Heart right ventricle (tissue), 16 donors: ENCODE results near the gene ADTRP. TPM values are rescaled to one million over a fixed set of nuclear protein-coding genes. Genes with fewer than 3 reads are reported as not detected.

Source experiments
- ATAC-seq, 8 donors: fragments of 200-7000 bp; cut with Tn5 transposase; one replicate each; pipeline ENCODE4 v1.9.1; 2020; ENCODE audit warnings: mild to moderate bottlenecking in 8 of 8, moderate library complexity in 8 of 8, moderate number of reproducible peaks in 1 of 8
- DNase-seq, 2 donors: peaks; one replicate each; pipeline ENCODE4 v3.0.0-alpha.2; 2020
- H3K27ac ChIP-seq, 10 donors: fragments of 200-600 bp; sonication (generic) in 2 of 10; one replicate each; pipeline versions ENCODE4 v1.5.0 to v1.8.0; 2020 to 2022; ENCODE audit warnings: mild to moderate bottlenecking in 3 of 10
- H3K27me3 ChIP-seq, 7 donors: fragments of 200-600 bp; one replicate each; pipeline ENCODE4 v1.8.0; 2021 to 2022; ENCODE audit warnings: mild to moderate bottlenecking in 2 of 7
- H3K36me3 ChIP-seq, 9 donors: fragments of 200-600 bp; sonication (generic) in 1 of 9; one replicate each; pipeline versions ENCODE4 v1.5.0 to v1.8.0; 2020 to 2022; ENCODE audit warnings: mild to moderate bottlenecking in 2 of 9
- H3K4me1 ChIP-seq, 9 donors: fragments of 200-600 bp; sonication (generic) in 1 of 9; one replicate each; pipeline versions ENCODE4 v1.5.0 to v1.8.0; 2020 to 2022; ENCODE audit warnings: mild to moderate bottlenecking in 4 of 9
- H3K4me3 ChIP-seq, 10 donors: fragments of 200-600 bp; sonication (generic) in 2 of 10; one replicate each; pipeline versions ENCODE4 v1.5.0 to v1.8.0; 2020 to 2022; ENCODE audit warnings: mild to moderate bottlenecking in 7 of 10, moderate library complexity in 2 of 10
- H3K9me3 ChIP-seq, 11 donors: fragments of 200-600 bp in 10 of 11; sonication (generic) in 2 of 11; one replicate each; pipeline versions ENCODE4 v1.5.0 to v1.8.0; 2013 to 2022; ENCODE audit warnings: mild to moderate bottlenecking in 2 of 11, control low read depth in 1 of 11, moderate library complexity in 1 of 11
- WGBS, 2 donors: extraction: QIAGEN DNeasy Blood & Tissue Kit; methylation state at CpG; one replicate each; pipeline ENCODE4 v1.1.7; 2013; ENCODE audit warnings: inconsistent platforms in 1 of 2; 5-methylcytosine and 5-hydroxymethylcytosine counted together
- intact Hi-C, 10 donors: fragments of 100-400 bp; cut with DNase I; formaldehyde crosslinking; loops; one replicate each; pipeline versions ENCODE4 v1.11.1 to v1.14.2; 2022
- polyA plus RNA-seq, 2 donors: library from polyadenylated mRNA; stranded (reverse); fragments of 200-250 nt; gene quantifications; one replicate each; pipeline ENCODE4 v1.2.3, GENCODE V29; 2013
- total RNA-seq, 10 donors: library from RNA; stranded (reverse); fragmentation: NEBNext Ultra II Directional in 3 of 10; extraction: Animal tissue kit (Norgen Biotek cat#: 25700) in 3 of 10; gene quantifications; one replicate each; pipeline versions ENCODE4 v1.2.1 to v1.2.4, GENCODE V29; 2021 to 2023
- TF ChIP-seq, protein P1 (sequence below), 9 donors: fragments of 200-600 bp; sonication (generic) in 2 of 9; IDR thresholded peaks; one replicate each; pipeline versions ENCODE4 v1.5.0 to v1.8.0; 2021 to 2022; ENCODE audit warnings: antibody characterized with exemption in 9 of 9, mild to moderate bottlenecking in 5 of 9, moderate library complexity in 1 of 9
- donor health status: Arrhythmogenic right ventricular cardiomyopathy.
- donor health status: ischemic (EF 13 %, LVEDD 7.1; RV severe dilation, severe dysfunction).
- donor health status: healthy with polysubstance abuse.
- donor health status: DM: no; HTN: yes; CAD: no.
- donor health status: DM: no; HTN: no; CAD: no.
- donor health status: ischemic (EF 25% LVEDD 6.9; RV normal size, moderate dysfunction).
- donor health status: ischemic (EF 25% LVEDD 5.7; RV mildly dilated, moderate dysfunction).
- donor health status: healthy.
- donor health status: DM: yes; HTN: yes; CAD: no.
- donor health status: Ischemic cardiomyopathy.
- donor health status: ischemic (EF 35%, LVEDD 5.7; RV mildly dilated, moderate dysfunction).
- donor health status: nonischemic (EF 11% LVEDD 7.7; RV severe dilation, severe dysfunction).
- donor health status: DM: yes; HTN: yes; CAD: no.
- donor health status: PGD.
- donor health status: ischemic (EF 29% LVEDD 5.4; RV normal size, mild dysfunction).
- donor health status: nonischemic (EF 23%, LVEDD 6.1; RV moderate dilation, normal function).

The ADTRP gene
- total and polyA plus RNA-seq, 12 donors, result 0.14 to 0.37 (median 0.24) TPM; not detected in 9

DNA sequence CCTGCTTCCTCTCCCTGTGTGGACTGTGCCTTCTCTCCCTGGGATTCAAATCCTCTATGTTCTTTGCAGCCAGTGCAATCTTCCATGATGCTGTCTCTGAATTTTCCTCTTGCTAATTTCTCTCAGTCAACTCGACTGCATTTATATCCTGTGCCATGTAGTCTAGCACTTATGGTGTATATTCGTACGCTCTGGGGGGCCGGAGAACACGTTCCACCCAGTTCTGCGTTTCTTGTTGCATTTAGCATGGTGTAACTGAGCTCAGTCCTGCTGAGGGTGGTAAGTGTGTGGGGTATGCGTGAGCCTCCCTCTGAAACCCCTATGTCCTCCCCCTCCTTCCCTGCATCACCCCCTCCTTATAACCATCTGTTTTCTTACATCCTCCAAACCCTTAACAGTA, 42.0 kb downstream of the ADTRP start:
- intact Hi-C loops, result no loop called here
- no peaks in the 10 kb centered on the region for H3K36me3 ChIP-seq
- ATAC-seq, result no peak

DNA sequence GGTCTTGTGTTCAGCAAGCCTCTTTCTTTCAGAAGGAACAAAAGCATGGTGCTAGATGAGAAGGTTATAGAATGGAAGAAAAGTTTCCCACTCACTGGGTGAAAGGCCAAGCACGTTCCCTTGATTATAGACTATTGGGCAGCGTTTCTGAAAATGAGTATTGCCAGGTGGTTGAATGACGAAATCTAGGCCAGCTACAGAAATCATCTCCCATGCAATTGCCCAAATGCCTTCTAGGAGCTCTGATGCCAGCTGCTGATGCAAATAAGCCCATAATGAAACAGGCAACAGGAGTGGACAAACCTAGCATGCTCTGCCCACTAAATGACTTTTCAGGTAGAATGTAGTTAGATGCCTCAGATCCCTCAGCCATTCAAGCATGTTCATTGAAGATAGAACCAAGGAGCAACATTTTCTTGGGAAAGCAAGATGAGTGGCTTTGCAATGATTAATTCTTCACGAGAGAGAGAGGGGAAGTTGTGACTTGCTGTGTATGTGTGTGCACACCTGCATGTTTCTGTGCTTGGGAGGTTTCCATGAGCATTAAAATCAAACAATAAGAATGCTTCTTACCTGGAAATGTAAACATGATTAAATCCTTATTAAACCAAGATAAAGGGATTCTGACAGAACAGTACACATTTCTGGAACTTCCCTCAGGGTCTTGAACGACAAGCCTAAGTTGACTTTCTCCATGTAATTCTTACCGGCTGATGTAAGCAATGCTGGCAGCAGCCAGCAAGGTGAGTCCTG, 43.6 kb downstream of the ADTRP start:
- WGBS, 2 donors, result 85 to 91% methylated on average over 6 of the region's 6 CpGs
- TF ChIP-seq, protein P1, sequence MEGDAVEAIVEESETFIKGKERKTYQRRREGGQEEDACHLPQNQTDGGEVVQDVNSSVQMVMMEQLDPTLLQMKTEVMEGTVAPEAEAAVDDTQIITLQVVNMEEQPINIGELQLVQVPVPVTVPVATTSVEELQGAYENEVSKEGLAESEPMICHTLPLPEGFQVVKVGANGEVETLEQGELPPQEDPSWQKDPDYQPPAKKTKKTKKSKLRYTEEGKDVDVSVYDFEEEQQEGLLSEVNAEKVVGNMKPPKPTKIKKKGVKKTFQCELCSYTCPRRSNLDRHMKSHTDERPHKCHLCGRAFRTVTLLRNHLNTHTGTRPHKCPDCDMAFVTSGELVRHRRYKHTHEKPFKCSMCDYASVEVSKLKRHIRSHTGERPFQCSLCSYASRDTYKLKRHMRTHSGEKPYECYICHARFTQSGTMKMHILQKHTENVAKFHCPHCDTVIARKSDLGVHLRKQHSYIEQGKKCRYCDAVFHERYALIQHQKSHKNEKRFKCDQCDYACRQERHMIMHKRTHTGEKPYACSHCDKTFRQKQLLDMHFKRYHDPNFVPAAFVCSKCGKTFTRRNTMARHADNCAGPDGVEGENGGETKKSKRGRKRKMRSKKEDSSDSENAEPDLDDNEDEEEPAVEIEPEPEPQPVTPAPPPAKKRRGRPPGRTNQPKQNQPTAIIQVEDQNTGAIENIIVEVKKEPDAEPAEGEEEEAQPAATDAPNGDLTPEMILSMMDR (IDR thresholded peaks at IDR 0.05), result no peak
- no peak overlapping the region for H3K27ac ChIP-seq
- H3K27me3 ChIP-seq, result peaks cover 0 to 8% (median 0%) of the 10 kb centered on the region in 7 donors
- H3K36me3 ChIP-seq, result no peaks in the 10 kb centered on the region
- intact Hi-C loops, result no loop called here
- peaks cover 0 to 30% (median 3%) of the 10 kb centered on the region in 9 donors for H3K4me1 ChIP-seq
- no peaks in the 10 kb centered on the region for H3K9me3 ChIP-seq
- no peak for ATAC-seq
- DNase-seq, result no peak
- no peak overlapping the region for H3K4me3 ChIP-seq

More for the DNA sequence above, 42.0 kb downstream of the ADTRP start:
- H3K4me1 ChIP-seq, result peaks cover 0 to 15% (median under 1%) of the 10 kb centered on the region in 9 donors
- DNase-seq, result no peak
- H3K9me3 ChIP-seq, result no peaks in the 10 kb centered on the region
- H3K27me3 ChIP-seq, result peaks cover 0 to 8% (median 0%) of the 10 kb centered on the region in 7 donors
- no peak overlapping the region for H3K27ac ChIP-seq
- TF ChIP-seq, protein P1 (IDR thresholded peaks at IDR 0.05), result no peak
- 76 to 81% methylated on average over 7 of the region's 7 CpGs for WGBS, 2 donors
- H3K4me3 ChIP-seq, result no peak overlapping the region

DNA sequence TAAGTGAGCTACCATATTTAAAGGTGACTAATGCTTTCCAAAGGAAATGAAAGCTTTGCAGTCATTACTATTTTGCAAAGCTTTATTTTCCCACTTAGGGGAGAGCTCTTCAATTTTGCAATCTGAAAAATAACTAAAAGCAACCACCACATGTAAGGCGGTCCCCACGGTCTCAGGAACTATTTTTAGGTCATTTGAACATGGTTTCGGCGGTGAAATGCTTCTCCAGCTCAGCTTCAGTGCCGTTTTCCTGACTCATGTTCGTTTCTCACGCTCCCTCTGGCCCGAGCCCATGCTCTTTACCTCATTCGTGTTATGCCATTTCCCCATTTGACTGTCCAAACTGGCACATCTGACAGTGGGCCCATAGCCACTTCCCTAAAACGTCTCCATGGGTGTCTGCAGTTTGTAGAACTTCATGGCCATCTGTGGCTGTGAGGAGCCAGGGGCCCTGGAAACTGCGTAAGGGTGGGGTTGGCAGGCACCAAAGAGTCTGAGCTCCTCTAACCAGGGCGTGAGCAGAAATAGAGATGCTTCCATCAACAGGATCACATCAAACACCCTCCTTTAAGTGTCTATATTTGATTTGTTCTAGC, 46.5 kb downstream of the ADTRP start:
- TF ChIP-seq, protein P1 (IDR thresholded peaks at IDR 0.05), result no peak
- ATAC-seq (peak; percentile 76 to 88 (median 82)), DNase-seq (peak; percentile 38 to 63)
- no peaks in the 10 kb centered on the region for H3K36me3 ChIP-seq
- peaks cover 0 to 32% (median 3%) of the 10 kb centered on the region in 9 donors for H3K4me1 ChIP-seq
- peaks cover 0 to 7% (median 0%) of the 10 kb centered on the region in 7 donors for H3K27me3 ChIP-seq
- no peaks in the 10 kb centered on the region for H3K9me3 ChIP-seq
- H3K27ac ChIP-seq, result peak overlapping the region in 7 of 10 donors; percentile 15 to 73 (median 45)
- H3K4me3 ChIP-seq, result no peak overlapping the region
- intact Hi-C loops, result no loop called here
- 58 to 69% methylated on average over 12 of the region's 12 CpGs for WGBS, 2 donors

DNA sequence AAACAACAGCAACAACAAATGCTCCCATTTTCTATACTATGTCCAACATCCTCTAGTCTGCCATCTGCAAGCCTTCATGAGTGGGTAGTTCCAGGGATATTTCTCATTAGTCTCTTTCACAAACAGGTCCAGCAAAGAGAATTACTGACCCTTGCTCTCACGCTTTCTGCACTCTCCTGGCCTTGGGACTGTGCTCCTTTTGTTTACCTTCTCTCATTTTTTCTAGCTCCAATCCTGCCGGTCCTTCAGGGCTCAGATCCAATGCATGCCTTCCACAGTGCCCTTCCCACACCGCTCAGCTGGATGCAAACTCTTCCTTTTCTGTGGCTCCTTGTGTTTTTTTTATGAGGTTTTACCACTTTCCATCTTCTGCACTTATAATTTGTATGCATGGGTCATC, 47.2 kb downstream of the ADTRP start:
- ATAC-seq (no peak), DNase-seq (no peak)
- no peaks in the 10 kb centered on the region for H3K36me3 ChIP-seq
- intact Hi-C loops, result no loop called here
- H3K27me3 ChIP-seq, result peaks cover 0 to 7% (median 0%) of the 10 kb centered on the region in 7 donors
- TF ChIP-seq, protein P1 (IDR thresholded peaks at IDR 0.05), result no peak
- 74 to 79% methylated on average over 3 of the region's 3 CpGs for WGBS, 2 donors
- H3K4me1 ChIP-seq, result peaks cover 0 to 32% (median 3%) of the 10 kb centered on the region in 9 donors
- H3K9me3 ChIP-seq, result no peaks in the 10 kb centered on the region
- peak overlapping the region in 6 of 10 donors; percentile 27 to 73 (median 48) for H3K27ac ChIP-seq
- H3K4me3 ChIP-seq, result no peak overlapping the region
